ENCODE measurements around the gene EPHB1.

- TF ChIP-seq CTCF (IDR thresholded peaks at IDR 0.05): no peak
- TF ChIP-seq POLR2A (IDR thresholded peaks at IDR 0.05): no peak
Measured at GRCh38 chr3:134934933-134935332, 139.9 kb downstream of the EPHB1 start.

All from transverse colon (tissue), 3 donors.